ENCODE data around the gene OR51B2.
A peak's percentile ranks its signal among the peaks of the same experiment; 100 is the strongest.

The OR51B2 gene

GRCh38 chr11:5280582-5281102 is 43.5 kb downstream of the OR51B2 start:
- DNase-seq, result peak; percentile 80

DNA sequence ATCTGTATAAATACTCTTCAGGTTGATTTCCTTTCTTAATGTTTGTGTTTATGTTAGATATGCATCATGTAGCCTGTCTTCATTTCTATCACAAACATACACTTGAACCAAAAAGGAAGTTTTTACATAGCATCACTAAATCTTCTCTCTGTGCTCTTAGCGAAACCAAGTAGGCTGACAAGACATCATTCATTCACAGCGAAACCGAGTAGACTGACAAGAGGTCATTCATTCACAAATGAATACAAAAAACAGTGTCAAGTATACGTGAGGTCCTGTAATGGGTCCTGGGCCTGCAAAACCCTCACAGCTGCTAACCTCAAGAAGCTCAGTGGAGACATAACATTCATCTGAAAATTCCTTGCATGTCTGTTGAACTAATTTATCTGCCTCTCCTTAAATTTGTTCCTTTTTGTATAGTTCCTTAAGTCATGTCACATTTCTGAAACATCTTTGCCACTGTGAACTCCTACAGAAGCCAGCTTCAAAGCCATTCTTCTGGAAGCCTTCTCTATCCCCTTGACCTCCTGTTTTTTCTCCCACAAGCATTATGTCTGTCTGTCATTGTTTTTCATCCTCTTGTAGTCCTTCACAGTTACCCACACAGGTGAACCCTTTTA is 44.5 kb downstream of the OR51B2 start:
- DNase-seq, result no peak

GRCh38 chr11:5277807-5278382 is 46.2 kb downstream of the OR51B2 start:
- DNase-seq, result no peak

GRCh38 chr11:5276697-5277096 is 47.4 kb downstream of the OR51B2 start:
- DNase-seq, result no peak

GRCh38 chr11:5275369-5276110 is 48.6 kb downstream of the OR51B2 start:
- DNase-seq, result no peak

DNA sequence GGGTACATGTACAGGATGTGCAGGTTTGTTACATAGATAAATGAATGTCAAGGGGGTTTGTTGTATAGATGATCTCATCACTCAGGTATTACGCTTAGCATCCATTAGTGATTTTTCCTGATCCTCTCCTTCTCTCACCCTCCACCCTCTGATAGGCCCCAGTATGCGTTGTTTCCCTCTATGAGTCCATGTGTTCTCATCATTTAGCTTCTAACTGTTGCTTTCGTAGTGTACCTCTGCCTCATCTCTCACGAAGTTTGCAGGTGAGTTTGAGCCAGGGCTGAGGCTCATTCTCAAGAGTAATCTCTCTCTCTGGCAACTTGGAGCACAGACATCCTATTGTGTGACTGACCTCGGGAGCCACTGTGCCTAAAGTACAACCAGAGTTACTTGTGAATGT is 49.7 kb downstream of the OR51B2 start:
- no peak for DNase-seq
